Activated CD4-positive, alpha-beta T cell treated with anti-CD3 and anti-CD28 coated beads, Interleukin-2, amount 50 U/mL, for 1 hour (primary cell): ENCODE data around the gene IRF1.
"Not testable (repeated sequence)": the region's sequence is repeated elsewhere in the genome, so short reads cannot be mapped to it uniquely, and the experiment has no call there.

Experiments used
- DNase-seq: peaks from one replicate; pipeline ENCODE4 v3.0.0-alpha.2; 2020

IRF1 gene

DNA sequence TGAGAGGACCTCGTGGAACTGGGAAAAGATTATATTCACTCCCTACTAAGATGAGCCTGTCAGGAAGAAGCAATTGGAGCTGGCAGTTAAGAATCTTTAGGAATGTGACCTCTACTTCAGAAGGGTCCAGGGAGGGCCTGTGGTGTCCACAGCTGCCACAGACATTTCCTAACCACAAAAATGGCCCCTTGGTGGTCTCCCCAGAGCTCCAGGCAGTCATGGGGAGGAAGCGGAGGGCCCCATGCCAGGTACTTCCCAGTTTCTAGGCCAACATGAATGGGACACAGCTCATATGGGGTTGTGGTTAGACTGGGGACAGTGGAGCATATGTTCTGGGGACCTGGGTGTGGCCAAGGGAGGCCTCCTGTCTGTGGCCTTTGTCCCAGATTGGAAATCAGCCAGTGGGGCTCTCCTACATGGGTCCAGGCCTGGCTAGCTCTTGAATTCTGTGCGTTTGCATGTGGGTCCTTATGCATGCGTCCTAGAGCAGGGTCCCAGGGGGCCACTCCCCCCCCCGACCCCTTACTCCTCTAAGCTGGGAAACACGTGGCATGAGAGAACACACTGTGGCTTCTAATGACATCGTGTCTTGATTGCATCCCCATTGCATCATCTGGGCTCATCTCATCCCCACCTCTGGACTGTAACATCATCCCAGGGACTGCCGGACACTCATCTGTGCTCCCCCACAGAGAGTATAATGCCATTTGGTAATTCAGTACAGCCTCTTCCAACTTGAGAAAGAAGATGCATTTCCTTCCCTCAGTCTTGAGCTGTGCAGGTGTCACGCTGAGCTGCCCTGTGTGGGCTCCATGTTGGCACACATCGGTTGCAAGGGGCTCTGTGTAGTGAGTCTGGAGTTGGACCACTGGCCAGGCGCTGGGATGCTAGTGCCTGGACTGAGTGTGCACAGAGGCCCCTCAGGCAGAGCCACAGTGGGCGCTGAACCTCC is 31.3 kb downstream of the IRF1 start:
- DNase-seq = no peak

DNA sequence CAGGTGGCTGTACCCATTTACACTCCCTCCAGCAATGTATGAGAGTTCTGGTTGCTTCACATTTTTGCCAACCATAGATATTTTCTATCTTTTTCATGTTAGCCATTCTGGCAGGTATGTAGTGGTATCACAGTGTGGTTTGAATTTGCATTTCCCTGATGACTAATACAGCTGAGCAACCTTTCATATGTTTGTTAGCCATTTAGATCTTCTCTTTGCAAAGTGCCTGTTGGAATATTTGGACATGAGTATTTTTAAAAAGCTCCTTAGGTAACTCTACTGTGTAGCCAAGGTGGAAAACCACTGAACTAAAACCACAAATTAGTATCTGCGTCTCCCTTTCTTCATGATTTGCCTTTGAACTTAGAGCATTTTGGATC is 31.9 kb downstream of the IRF1 start:
- no peak for DNase-seq

DNA sequence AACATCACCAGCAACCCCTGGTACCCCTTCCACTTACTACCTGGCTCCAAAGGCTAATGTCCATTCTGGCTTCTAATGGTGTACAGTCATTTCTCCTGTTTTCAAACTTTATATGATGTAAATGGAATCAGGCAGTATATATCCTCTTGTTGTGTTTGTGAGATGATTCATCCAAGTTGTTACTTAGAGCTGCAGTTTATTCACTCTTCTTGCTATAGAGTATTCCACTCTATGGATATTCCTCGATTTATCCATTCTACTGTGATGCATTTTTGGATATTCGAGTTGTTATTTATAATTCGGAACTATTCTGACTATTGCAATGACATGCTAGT is 32.4 kb downstream of the IRF1 start:
- no peak for DNase-seq

DNA sequence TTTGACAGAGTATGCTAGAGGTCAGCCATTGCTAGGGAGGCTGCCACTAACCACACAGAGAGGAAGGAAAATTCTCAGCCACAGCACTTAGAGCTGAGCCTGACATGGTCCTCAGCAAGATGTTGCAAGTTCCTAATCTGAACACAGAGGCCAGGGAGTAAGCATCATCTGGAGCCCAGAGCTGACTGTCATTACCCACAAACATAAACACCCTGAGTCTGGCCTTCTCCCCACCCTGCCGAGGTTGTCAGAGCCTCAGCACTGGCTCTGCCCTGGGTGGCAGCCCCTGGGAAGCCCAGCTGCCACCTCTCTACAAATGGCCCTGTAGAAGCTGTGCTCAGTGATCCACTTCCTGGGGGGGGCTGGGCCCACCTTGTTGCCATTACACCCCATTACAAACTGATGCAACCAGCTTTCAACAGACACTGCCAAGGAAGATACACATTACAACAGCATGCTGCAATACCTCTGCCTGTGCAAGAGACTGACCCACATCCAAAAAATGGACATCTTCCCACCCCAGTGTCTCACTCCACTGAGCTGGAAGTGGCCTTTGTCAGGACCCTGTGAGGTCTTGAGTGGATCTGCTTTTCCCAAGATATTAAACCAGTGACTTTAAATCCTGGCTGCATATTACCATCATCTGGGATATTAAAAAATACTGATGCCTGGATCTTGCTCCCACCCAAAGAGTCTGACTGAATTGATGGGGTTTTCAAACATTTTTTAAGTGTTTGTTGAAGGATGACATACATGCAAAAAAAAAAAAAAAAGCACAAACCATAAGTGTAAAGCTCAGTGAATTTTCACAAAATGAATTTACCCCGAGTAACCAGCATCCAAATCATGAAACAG is 33.0 kb downstream of the IRF1 start:
- no peak for DNase-seq

DNA sequence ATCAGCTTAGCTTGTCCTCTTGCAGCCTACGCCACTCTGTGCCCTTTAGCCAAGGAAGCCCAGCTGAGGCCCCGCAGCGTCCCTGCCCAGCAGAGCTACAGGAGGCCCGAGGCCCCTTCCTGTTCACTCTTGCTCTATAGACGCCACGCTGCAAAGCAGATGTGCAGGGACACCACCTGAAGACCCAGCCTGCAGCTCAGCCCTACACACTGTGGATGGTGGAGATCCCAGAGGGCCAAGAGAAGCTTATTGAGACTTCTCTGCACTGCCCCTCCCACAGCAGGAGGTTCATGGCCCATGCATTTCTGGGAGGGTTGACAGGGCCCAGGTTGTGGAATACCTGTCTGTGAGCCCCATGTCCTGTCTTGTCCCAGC is 33.6 kb downstream of the IRF1 start:
- DNase-seq = no peak

DNA sequence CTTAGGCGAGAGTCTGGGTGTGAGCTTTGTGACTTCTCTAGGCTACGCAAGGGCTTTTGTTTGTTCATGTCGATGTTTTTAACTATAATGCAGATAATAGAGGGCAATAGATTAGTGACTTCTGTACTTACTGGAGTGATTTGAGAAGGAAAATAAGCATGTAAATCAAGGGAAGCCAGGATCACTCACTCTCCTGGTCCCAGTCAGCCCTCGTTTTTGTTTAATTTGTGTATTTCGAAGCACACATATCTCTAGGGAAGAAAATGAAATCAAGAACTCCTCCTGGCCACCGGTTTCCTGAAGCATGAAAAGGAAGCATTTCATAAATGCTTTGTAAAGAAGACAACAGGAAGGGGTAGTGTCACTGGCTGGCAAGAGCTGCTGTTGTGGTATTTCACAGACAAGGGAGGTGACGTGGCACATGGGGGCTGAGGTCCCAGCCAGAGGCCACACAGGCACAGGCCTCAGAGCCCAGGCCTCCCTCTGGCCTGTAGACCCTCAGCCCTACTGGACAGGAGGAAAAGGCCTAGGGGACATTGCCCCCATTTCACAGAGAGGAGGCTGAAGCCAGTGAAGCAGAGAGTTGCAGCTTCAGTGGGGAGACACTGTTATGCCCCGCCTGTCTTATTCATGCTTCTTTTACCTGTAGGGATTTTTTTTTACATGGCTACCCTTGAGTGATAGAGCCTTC is 34.1 kb downstream of the IRF1 start:
- peak; percentile 62 for DNase-seq

DNA sequence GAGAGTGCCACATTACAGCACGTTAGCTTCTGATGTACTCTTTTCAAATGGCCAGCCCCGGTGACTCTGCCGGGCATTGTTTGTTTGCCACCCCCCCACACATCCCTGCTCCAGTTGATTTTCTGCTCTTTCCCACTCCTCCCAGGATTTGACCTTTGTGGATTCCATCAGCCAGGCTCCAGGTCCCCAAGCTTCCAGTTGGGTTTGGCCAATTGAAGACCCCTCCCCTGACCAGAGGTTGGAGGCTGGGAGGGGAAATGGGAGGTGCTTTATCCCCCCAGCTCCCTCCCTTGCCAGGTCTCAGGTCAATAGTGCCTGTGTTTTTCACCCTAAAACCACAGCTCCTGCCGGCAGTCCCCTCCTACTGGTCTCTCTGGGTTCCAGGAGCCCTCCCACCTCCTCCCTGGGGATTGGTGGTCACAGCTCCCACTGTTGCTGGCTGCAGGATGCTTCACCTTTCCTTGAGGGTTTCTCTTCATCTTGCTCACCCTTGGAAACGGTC is 34.9 kb downstream of the IRF1 start:
- DNase-seq = no peak

DNA sequence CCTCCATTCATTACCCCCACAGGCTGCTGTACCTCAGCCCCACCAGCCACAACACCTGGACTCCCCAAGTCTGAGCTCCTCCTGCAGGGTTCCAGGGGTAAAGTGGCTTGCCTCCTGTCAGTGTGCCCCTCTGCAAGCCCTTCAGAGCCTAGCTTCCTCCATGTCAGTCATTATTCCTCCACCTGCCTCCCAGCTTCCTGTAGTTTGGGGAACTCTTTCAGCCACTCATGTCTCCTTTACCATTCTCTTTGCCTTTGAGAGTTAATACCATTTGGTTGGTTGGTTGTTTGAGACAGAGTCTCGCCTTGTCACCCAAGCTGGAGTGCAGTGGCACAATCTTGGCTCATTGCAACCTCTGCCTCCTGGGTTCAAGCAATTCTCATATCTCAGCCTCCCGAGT is 36.2 kb downstream of the IRF1 start:
- no peak for DNase-seq

DNA sequence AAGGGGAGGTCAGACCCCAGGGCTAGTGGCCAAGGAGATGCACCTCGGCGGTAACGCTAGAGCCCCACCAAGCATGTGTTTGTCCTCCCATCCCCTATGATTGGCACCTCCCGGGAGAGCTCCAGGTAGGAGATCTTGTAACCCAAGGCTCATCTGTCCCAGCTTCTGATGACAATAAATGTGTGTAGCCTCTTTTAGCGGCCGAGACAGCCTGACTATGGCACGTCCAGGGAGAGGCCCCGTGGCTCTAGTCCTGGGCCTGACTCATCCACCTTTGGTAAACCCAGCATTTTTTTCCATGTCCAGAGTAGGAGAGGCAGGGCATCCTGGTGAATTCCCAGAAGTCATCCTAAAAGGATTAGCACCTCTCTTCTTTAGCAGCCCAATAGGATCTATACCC is 39.2 kb downstream of the IRF1 start:
- no peak for DNase-seq

DNA sequence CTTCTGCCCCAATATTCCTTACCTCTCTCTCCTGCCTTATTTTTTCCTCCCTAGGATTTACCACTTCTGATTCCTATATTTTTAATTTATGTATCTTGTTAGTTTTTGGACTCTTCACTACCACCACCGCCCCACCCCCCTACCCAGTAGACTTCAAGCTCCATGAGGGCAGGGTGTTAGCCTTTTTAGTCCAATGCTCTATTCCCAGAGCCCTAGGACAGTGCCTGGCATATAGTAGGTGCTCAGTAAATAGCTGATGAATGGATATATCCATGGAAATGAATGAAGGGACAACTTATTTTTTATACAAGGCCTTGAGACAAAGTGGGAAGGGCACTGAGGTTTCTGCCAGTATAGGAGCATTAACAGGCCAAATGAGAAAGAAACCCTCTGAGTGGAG is 41.5 kb downstream of the IRF1 start:
- no peak for DNase-seq

DNA sequence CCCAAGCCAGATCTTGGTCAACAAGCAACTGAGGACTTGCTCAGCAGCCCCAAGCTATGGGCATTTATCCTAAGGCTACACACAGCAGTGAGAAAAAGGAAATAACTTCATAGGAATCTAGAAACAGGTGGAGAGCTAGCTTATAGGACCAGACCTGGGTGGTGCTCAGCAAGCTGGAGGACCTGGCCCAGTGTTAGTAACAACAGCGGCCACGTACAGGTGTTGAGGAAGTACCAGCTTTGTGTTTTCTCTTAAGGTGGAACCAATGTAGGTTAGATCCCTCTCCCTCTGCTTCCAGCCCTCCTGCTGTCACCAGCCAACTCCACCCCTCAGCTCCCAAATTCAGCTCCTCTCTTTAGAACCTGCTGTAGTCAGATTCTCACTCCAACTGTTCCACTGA is 43.4 kb downstream of the IRF1 start:
- no peak for DNase-seq

DNA sequence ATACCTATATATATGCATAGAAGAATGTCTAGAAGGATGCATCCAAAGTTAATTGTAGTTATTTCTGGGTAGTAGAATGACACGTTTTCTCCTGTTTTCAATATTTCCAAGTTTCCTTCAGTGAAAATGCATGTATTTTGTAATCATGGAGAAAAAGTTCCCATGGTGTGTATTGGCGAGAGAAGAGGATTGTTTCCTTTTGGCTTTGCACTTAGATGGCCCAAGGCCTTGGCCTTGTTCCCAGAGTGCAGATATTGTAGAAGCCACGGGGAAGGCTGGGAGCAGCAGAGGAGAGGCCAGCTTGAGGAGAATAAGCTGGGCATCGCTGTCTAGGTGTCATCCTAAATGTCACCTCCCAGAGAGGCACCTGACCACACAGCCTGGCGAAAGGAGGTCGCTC is 44.0 kb downstream of the IRF1 start:
- no peak for DNase-seq

DNA sequence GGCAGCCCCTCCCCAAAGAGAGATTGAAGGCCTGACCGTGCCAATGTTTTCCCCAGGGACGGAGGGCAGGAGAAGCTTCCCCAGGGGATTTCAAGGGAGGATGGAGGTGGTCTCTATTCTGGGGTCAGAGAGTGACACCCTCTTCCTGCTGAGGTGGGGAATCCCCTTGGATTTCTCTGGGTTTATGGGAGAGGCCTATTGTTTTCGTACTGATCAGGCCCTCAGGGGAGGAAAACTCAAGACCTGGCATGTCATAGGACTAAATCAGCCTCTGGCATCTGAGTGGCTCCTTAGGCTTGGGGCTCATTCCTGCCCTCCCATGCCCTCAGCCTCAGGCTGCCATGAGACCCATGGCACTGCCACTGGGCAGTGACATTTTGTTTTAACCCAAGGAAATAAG is 44.6 kb downstream of the IRF1 start:
- DNase-seq = no peak

DNA sequence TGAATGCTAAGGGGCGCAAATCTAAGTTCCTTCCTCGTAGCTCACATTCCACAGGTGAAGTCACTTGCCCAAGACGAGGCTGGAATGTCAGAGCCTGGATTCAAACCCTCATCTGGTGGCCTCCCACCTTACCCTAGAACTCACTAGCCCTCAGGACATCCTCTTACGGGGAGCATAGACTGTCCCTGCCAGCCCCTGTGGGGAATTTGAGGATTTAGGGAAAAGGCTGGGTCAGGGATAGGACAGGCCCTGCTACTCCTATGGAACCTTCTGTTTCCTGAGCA is 45.0 kb downstream of the IRF1 start:
- DNase-seq = no peak

DNA sequence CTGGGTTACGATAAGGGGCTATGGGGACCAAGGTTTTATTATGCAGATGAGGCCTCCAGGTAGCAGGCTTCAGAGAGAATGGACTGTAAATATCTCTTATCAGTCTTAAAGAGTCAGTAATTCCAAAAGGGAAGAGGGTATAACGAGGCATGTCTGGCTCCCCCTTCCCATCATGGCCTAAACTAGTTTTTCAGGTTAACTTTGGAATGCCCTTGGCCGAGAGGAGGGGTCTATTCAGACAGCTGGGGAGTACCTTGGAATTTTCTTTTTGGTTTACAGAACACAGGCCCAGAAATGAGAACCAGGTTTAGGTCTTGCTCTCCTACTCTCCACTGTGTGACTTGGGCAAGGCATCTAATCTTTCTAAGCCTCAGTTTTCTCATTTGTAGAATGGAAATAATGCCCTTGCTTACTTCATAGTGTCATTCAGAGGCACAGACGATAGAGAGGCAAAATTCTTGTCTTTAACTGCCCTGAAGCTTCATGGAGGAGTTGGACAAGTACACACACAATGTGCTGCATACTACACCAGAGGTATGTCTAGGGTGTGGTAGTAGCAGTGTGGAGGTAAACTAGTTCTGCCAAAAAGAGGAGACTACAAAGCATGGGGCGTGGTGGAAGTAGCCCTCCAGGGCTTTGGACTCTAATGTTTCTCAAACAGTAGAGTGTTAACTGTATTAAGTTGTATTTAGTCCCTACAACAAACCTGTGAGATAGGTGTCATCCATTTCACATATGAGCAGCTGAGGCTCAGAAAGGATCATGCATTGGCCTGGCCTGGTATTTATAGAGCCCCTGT is 45.5 kb downstream of the IRF1 start:
- no peak for DNase-seq

DNA sequence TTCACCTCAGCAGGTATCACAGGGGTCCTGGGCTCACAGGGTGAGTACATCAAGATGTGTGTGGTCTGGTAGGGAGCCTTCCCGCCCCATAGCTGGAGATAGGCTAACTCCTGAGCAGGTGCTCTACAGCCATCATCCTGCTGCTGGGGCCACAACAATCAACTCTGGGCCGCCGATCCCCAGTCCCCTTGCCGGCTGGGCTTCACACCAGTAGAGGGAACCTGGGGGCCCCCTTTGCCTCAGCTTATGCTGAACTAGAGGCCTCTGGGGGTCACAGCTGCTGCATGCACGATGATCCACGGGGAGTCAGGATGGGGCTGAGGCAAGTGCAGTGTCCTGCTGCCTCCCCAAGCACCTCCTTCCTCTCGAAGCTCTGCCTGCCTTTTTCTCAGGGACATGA is 46.5 kb downstream of the IRF1 start:
- no peak for DNase-seq

DNA sequence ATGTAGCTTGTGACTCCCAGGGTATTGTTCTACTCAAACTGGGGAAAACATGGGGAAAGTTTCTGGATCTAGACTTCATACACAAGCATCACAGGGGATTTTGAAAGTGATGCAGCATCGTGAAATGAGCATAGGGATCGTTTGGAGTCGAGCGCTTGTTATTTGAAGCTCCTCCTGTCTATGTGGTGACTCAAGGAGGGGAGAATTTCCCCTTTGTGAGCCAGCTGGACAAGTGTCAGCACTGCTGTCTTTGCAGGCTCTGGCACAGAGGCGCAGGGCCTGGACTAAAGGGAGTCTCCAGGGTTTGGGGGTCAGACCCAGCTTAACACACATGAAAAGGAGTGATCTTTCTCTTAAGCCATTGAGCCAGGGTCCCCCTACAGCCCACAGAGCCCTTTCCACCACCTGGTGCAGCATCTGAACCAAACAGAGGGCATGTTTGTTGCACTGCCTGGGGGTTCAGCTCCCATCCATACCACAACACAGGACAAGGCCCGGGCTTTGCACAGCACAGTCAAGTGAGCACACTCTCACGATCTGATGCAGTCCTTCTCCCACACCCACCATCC is 51.0 kb downstream of the IRF1 start:
- DNase-seq = no peak

DNA sequence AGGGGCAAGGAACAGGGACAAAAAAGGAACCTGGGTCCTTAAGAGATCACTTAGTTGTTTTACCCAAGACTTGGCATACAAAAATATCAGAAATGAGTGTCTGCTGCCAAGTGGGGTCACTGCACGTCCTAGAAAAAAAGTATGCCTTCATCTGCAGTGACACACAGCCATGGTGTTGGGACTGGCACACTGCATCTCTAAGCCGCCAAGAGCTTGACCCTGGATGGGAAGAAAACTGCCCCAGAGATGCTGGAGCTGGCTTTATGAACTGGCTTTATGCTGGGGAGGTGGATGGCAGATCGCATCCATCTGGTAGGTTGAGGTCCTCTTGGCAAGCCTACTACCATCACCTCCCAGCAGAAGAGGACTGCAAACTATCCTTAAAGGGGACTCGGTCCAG is 51.7 kb downstream of the IRF1 start:
- no peak for DNase-seq

DNA sequence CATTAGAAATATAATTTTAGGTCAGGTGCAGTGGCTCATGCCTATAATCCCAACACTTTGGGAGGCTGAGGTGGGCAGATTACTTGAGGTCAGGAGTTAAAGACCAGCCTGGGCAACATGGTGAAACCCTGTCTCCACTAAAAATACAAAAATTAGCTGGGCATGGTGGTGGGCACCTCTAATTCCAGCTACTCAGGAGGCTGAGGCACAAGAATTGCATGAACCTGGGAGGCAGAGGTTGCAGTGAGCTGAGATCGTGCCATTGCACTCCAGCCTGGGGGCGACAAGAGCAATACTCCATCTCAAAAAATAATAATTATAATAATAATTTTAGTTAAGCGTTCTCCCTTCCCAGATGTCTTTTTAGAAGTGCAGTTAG is 52.3 kb downstream of the IRF1 start:
- DNase-seq = not testable (repeated sequence)

DNA sequence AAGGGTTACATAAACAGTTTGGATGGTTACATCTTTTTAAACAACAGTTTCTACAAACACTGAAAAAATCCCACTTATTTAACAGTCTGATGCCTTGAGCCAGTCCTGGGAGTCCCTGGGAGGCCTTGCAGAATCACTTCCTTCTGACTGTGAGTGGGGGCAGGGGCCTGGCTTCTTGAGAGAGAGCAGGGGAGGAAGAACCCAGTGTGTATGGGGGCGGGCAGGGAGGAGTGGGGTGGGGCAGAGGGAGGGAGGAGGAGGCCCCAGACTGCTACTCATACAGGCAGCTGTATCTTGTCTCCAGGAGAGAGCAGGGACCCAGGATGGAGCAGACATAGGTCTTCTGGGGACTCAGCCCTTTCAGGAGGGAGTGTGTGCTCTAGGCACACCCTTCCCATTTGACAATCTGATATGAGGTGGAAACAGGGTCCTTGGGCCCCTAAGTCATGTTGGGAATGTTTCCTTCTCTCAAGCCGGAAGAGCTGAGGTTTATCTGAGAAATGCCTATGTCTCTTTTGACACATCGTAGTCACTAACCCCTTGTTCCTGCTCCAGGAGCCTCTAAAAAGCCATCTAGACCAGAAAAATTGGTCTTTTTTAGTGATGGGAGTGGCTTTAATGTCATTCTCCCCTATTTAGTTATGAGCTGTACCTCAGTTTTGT is 52.8 kb downstream of the IRF1 start:
- DNase-seq = peak; percentile 55

DNA sequence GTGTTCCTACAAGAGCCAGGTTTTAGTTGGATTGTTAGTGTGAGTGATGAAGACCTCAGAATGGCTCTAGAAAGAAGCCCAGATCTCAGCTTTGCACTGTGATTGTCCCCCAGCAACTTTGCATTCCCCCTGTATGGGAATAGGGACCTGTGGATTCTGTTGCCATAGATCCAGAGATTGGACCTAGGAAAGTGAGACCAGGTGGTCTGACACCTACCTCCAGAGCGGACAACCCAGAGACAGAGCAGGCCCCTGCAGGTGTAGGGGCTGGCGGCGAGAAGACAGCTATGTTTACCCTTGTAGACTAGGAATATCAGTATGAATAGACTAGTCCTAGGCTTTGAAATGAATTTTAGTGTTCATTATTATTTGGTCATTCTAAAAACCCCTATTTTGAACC is 53.6 kb downstream of the IRF1 start:
- no peak for DNase-seq

DNA sequence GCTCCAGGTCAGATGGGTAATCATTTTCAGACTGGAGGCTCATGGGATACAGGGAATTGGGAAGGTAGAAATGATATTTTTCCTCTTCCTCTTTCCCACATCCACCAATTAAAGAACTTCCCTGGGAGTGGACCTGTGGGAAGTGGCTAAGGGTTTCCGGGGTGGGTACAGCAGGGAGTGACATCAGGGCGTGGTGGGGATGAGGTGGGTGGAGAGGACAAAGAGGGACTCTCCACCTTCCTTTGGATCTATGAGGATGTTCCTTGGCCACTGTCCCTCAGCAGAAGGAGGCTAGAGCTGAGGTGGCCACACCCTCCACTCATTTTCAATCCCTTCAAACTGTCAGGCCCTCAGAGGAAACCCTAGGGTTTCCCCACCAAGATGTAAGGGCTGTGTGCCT is 54.7 kb downstream of the IRF1 start:
- no peak for DNase-seq
